Inflammatory macrophage (primary cell): ENCODE measurements around the gene C10orf71.

Source experiments
- DNase-seq, 2 donors: peaks; one replicate each; pipeline ENCODE4 v3.0.0-alpha.2; 2020 to 2022

C10orf71 gene

DNA sequence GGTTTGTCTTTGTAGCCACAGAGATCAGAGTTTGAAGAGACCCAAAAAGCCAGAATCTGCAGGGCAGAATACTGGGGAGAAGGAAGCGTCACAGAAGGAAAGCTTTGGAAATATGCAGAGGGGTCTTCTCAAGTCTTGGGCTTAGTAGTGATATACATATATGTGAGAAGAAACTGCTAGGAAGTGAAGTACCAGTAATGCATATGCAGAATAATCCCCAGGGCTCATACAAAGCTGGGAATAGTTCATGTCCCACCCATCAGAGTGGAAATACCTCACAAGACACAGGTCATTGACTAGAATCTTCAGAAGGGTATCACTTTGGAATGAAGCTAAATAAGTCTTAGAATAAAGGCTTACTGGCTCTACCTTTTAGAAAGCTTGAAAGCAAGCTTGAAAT lies 39.6 kb downstream of the C10orf71 start:
- DNase-seq, result no peak

DNA sequence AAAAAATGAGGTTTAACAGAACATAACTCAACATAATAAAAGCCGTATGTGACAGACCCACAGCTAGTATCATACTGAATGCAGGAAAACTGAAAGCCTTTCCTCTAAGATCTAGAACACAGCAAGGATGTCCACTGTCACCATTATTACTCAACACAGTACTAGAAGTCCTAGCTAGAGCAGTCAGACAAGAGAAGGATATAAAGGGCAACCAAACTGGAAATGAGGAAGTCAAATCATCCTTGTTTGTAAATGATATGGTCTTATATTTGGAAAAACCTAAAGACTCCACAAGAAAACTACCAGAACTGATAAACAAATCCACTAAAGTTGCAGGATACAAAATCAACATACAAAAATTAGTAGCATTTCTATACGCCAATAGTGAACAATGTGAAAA lies 45.9 kb downstream of the C10orf71 start:
- DNase-seq, result peak in 1 of 2 donors; percentile 26

DNA sequence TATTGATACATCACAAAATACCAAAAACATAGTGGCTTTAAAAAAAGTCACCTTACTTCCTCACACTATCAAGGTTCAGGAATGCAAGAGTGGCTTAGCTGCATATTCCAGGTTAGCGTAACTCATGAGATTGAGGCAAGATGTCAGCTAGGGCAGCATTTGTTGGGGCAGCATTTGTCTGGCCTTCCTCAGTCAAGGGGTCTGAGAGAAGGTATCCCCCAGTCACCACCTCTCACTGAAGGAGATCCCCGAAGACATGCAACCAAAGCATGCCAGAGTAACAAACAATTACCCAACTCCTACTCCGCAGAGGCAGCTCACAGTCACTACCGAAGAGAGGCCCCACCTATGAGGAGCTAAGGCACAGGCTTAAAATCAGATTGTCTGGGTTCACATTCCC lies 48.4 kb downstream of the C10orf71 start:
- no peak for DNase-seq

DNA sequence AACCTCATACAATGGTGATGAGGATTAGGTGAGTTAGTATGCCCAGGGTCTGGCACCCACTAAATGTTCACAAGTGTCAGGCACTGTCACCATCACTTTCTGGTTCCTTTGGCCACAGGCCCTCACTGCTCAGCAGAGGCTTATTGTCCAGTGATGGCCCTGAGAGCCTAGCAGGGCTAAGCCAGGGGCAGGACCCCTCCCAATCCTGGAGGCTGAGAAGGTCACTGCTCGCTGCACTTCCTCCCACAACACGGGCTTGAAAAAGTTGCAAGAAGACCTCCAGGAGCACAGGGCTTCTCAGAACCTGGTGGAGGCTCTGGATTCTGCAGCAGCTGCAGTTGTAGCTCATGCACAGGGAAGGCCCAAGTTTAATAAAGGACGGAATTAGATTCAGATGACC lies 48.9 kb downstream of the C10orf71 start:
- no peak for DNase-seq

DNA sequence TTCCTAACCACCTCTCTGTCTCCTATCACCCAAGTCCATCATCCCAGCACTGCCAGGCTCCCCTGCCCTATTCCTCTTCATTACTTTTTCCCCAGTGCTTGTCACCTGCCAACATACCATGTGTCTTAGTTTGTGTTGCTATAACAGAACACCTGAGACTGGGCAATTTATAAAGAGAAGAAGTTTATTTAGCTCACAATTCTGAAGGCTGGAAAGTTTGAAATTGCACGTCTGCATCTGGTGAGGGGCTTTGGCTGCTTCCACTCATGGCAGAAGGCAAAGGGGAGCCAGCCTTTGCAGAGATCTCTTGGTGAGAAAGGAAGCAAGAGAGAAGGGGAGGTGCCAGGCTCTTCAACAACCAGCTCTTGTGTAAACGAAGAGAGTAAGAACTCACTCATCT lies 49.6 kb downstream of the C10orf71 start:
- DNase-seq, result no peak

DNA sequence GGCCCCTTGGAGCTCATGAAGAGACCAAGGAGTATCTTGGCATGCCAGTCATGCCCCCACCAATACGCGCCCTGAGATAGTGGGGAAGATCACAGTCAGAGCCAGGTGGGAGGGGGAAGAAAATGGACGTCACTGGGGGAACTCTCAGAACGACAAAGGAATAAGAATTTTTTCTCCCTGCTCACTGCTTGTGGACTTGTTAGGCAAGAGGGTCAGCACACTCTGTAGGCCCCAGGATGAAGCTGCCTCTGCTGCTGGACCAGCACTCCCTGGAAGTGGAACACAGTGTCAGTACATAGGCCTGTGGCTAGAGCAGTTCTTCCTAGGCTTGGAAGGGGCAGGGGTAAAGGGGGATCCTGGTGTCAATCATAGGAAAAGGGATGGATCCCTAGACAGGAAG lies 50.4 kb downstream of the C10orf71 start:
- DNase-seq, result no peak

DNA sequence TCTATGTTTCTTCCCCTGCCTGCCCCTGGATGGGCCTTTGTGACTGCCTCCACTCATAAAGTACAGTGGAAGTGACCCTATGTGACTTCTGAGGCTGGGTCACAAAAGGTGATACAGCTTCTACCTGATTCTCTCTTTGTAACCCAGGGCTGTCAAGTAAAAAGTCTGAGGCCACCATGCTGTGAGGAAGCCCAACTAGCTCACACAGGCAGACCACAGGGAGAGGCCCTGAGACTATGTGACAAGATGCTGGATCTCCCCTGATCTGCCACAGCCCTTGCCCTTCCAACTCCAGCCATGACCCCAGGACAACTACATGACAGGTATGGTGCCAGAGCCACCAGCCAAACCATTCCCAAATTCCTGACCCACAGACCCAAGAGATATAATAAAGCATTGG lies 51.2 kb downstream of the C10orf71 start:
- no peak for DNase-seq

DNA sequence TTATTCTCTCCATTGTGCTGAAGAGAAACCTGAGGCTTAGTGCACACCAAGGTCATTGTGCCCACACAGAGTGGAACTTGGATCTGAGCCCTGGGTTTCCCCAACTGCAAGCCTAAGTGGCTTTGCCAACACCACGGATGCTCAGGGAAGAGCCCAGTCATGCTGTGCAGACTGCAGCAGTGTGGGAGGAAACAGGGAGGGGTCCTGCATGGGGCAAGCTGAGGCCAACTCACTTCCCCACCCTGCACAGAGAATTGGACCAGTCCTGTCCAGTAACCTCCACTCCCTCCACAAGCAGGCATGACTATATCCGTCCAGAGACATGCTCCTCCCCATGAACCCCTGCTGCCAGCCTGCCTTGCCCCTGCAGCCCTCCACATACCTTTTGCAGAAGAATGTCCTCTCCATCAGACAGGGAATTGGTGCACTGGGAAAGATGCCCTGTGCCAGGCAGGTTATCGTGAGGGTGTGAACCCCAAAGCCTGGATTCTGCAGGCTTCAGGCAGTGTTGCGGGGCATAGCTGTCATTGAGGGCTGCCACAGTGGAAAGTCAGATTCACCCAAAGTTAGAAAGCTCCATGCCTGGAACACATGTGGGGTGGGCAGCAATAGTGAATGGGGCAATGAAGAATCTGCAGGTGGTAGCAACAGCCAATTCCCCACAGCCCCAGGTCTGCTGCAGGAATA lies 52.0 kb downstream of the C10orf71 start:
- DNase-seq, result peak; percentile 73 to 79

DNA sequence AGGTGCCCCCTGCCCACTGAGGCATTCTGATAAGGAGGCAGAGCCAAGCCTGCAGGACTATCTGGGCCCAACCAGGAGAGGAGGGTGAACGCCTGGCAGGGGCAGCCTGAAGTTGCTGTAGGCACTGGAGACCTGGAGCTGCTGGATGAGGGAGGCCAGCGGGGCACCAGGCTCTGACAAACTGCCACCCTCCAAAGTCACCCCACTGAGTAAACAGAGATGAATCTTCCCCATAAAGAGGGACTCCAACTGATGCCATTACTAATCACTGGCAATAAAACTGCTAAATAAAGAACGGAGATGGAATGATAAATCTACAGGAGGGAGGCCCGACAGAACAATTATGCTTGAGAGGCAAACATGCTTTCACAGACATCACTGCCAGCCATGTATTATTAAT lies 52.7 kb downstream of the C10orf71 start:
- DNase-seq, result no peak

DNA sequence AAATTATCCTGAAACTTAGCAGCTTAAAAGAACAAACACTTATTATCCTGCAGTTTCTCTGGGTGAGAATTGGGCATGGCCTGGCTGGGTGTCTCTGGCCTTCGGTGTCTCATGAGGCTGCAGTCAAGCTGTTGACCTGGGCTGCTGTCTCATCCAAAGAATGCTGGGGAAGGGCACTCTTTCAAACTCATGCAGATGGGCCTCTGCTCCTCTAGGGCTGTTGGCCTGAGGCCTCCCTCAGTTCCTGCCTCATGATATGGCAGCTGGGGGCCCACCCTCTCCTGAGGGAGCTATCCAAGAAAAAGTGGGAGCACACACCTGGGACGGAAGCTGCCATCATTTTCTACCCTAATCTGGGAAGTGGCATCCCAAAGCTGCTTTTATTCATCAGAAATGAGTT lies 53.4 kb downstream of the C10orf71 start:
- no peak for DNase-seq

DNA sequence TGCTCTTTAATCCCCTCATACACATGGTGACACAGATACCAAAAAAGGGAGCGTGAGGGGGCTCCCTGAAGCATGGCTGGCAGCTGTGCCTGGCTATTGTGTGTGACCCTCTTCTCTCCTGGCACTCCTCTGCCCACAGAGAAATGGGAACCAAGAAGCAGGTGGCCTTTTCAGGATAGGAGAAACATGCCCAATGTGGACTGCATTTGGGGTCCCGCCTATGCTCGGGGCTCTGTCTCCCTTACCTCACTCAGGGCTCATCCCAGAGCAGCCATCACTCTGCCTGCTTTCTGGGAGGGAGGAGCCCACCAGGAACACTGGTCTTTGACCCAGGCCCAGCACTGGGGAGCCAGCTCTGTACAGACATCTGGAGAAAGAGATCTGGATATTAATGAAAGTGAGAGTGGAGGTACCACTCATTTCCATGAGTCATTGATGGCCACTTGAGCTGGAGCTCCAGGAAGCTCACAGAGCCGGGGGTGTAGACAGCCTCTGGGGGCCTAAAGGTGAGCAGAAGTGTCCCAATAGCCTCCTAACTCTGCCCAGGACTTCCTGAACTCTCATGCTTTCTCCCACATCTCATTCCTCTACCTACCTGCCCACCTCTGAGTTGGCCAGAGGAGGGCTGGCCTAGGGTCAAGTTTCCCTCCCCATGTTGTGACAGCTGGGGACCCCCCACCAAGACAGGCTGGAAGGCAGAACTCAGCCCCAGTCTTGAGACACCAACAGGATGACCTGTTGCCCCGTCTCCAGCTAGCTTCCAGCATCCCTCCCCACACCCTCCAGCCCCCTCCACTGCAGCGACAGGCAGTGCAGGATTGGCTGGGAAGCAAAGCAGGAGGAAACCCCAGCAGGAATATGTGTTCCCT lies 54.3 kb downstream of the C10orf71 start:
- no peak for DNase-seq

DNA sequence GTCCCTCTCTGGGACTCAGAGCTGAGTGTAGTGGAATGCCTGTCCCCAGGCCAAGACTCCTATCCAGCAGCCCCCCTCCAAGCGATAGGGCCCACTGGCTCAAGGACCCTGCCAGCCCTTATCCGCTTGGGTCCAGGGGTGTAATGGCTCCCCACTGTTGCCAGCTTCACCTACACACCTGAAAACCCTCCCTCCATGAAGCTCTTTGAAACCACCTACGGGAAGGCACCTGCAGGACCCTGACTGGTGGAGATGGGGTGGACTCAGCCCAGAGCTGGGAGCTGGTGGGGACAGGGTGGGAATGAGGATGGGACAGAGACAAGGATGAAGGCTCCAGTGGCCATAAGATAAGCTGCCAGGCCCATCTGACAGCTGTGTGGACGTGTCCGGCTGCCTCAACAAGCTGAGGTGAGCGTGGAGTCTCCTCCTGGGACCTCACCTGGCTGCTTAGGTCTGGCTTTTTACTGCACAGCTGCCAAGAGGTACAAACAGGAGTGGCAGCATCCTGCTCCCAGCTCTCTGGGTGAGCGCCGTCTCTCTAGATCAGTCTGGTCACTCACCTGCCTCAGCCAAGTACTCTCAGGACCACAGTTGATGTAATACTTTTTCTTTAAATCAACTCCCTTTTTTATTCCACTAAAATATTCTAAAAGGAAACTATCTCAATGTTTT lies 55.1 kb downstream of the C10orf71 start:
- no peak for DNase-seq

DNA sequence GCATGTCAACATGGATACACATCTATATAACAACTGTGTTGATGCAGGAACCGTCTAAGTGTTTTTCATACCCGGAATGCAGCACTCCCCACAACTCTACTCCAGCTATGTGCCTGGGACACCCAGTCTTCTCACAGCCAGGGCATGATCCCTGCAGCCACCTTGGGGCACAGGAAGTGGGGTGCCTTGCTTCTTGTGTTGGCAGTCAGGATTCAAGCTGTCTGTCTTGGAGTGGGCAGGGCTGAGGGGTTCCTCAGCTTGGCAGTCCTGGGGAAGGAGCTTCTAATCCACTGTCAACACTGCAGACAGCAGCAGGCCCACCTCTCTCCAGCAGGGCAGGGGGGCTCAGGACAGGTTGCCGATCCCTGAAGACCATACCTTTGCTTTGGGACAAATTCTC lies 55.6 kb downstream of the C10orf71 start:
- DNase-seq, result no peak

DNA sequence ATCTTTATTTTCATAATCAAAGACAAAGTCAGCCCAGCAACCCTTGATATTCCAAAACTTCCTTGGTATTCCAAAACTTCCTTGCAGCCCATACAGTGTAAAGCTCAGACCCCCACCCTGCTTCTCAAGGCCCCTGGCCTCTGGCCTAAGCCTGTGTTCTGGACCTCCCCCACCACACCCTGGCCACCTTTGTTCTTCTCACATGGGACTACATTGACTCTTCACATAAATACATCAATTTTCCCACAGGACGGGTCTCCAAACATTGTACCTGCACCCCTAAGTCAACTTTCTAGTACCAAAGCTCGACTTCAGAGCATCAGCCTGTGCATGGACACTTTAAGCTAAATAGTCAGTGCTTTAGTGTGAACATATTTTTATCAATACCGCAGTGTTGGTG lies 56.3 kb downstream of the C10orf71 start:
- DNase-seq, result no peak

DNA sequence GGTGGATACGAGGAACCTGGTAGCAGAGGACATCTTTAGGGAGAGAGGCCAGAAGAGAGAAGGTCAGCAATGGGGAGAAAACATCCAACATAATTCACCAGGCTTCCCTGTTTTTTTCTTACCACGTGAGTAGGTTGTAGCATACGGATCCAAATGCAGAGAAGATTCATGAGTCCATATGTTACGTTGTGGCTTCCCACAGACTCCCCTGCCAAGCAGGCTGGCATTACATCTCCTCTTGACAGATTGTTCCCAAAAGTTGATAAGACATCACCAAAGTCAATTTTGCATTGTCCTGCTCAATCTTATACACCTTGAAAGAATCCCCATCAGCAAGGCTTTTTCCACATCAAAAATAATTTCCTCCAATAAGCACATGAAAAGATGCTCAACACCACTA lies 57.2 kb downstream of the C10orf71 start:
- DNase-seq, result no peak

DNA sequence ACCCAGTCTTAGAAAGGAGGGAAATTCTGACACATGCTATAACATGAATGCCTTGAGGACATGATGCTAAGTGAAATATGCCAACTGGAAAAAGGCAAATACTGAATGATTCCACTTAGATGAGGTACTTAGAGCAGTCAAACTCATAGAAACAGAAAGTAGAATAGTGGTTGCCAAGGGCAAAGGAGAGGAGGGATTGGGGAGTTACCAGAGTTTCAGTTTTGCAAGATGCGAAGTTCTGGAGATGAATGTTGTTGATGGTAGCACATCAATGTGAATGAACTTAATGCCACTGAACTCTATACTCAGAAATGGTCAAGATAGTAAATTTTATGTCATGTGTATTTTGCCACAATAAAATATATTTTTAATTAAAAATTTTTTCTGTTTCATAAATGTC lies 58.0 kb downstream of the C10orf71 start:
- DNase-seq, result no peak

DNA sequence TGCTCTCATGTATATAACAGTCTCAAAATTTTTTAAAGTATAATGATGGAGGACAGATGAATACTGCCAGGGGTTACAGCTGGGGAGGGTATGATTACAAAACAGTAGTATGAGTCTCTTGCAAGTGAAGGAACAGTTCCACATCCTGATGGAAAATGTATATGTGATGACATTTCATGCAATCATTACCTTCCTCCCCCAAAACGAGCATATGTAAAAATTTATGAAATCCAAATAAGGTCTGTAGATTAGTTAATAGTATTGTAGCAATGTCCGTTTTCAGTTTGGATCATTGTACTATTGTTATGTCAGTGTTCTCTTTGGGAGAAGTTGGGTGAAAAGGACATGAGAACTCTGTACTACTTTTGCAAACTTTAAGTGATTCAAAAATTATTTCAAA lies 58.9 kb downstream of the C10orf71 start:
- peak; percentile 3 to 61 for DNase-seq

DNA sequence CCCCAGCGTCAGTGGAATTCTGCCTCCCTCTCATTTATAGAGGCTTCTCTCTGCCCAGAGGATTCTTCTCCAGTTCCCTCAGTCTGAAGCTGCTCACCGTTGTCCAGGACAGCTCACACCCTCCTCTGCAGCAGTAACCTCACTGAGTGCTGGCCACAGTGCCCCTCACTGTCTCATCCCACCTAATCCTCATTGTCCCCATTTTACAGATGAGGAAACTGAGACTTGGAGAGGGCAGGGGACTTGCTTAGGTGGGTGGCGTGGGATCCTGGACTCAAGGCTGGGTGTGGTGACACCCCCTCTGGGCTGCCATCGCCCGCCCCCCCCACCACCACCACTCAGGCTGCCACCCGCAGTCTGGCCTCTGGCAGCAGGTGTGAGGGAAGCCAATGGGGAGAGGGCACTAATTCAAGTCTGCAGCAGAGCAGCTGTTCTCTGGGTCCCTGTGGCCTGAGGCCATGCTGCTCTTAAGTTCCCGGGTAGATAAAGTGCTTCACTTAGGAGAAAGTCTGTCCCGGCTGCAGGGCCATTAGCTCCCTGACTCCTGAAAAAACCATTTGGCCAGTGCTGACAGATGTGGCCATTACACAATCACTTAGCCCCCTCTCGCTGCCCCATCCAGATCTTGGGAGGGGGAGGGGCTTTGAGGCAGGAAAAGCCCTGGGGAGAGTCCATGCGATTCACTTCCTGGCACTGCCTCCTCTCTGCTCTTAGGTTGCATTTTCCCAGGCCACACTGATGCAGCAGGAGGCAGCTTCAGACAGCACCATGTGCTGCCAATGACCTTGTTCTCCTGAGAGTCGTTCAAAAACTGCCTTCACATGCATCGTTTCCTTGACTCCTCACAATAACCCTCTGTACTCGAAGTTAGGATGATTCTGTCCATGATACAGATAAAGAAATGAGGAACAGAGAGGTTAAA lies 60.6 kb downstream of the C10orf71 start:
- DNase-seq, result no peak

DNA sequence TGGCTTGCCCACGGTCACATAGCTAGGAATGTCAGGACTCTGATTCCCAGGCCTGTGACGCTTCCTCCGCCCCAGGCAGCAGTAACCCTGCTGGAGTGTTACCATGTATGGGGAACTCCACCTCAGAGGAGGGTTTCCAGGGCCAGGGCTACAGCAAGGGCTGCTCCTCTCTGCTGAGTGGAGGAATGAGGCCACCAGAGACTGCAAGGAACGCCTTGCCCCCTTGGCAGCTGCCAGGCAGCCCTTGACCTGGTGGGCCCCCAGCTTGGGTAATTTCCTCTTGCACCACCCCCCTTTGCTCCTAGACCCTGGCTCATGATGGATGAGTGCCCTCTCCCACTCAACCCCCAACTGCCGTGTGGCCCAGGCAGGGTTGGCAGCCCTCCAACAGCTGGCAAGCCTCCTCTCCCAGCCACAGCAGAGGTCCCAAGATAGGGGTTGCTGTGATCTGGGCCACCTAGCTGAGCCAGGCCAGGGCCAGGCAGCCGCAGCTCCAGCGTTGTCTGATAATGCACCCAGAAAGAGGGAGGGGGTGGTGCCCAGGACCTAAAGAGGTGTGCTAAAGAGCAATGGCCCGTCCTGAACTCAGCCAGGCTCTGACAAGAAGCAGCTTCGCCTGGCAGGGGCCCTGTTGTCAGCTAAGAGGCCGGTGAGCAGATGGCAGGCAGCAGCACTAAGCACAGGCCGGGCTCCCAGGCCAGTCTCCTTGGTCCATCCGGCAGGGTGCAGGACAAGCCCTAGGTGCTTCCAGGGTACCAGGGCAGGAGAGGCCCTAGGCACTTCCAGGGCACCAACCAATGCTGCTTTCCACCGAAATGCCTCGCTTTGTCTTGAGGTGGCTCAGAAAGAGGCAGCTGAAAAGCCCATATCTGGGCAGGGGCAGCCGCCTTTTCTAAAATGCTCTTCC lies 61.6 kb downstream of the C10orf71 start:
- peak in 1 of 2 donors; percentile 44 for DNase-seq

DNA sequence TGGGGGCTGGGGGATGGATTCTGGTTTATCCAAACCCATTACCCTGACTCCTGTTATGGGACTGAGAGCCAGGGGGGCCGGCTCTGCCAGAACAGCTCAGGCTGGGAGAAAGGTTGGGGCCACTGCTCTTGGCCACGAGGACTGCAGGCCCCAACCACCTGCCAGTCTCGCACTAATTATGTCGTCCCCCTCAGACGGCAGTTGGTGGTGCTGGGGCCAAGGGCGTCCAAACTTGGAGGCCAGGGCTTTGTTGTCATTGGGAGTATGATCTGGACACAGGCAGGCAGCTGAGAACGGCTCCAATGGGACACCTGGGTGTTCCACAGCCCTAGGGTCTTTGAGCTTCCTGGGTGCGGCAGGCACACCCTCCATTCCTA lies 62.2 kb downstream of the C10orf71 start:
- no peak for DNase-seq

DNA sequence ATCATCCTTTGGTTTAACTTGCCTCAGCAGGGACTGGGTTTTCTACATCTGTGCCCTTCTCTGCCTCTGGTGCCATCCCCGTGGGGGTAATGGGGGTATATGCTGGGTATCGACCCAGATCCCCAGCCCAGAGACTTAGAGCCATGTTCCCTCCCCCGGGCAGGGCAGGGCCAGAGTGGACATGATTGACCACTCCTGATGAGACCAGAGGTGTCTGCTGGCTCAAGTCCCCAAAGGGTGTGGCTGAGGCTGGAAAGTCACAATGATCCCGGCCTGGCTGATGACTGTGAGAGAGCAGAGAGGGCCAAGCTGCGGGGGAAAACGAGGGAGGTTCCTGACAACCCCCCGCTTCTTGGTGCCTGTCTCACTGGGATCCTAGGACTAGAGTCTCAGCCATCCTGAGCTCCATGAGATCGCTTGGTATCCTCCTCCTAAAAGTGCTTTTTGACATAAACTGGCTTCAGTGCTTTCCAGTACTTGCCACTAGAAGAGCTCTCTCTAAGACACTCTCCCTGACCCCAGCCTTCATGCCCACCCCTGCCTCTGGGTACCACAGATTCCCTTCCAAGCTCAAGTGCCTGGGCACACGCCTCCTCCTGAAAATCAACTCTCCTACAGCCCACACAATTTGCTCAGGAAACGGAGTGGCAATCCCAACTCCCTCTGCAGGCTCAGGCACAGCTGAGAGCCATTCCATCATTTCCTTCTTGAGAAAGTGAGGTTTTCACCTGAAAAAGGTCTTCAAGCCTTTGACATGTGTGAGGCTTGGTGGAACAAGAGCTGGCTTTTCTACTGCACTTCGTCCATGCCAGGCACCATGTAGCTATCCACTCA lies 63.0 kb downstream of the C10orf71 start:
- DNase-seq, result no peak
